Coronary artery (tissue), 2 donors: ENCODE data around the gene CYP2S1.
A peak's percentile ranks its signal among the peaks of the same experiment; 100 is the strongest.

Source experiments
- DNase-seq: peaks from one replicate; pipeline ENCODE4 v3.0.0-alpha.2; 2017; ENCODE audit warnings: low spot score
- H3K27ac ChIP-seq, 2 donors: fragments of 200-600 bp; sonication (generic); one replicate each; pipeline ENCODE4 v1.5.1; 2016 to 2019
- H3K4me3 ChIP-seq: fragments of 200-600 bp; sonication (generic); 2 replicates; pipeline ENCODE4 v1.5.1; 2016; ENCODE audit warnings: mild to moderate bottlenecking, moderate library complexity
- TF ChIP-seq, protein P1 (sequence below): fragments of 200-600 bp; sonication (generic); IDR thresholded peaks from one replicate; pipeline ENCODE4 v1.5.1; 2019; ENCODE audit warnings: antibody characterized with exemption

CYP2S1 gene

GRCh38 chr19:41217741-41218140, 24.7 kb downstream of the CYP2S1 start:
- TF ChIP-seq, protein P1, sequence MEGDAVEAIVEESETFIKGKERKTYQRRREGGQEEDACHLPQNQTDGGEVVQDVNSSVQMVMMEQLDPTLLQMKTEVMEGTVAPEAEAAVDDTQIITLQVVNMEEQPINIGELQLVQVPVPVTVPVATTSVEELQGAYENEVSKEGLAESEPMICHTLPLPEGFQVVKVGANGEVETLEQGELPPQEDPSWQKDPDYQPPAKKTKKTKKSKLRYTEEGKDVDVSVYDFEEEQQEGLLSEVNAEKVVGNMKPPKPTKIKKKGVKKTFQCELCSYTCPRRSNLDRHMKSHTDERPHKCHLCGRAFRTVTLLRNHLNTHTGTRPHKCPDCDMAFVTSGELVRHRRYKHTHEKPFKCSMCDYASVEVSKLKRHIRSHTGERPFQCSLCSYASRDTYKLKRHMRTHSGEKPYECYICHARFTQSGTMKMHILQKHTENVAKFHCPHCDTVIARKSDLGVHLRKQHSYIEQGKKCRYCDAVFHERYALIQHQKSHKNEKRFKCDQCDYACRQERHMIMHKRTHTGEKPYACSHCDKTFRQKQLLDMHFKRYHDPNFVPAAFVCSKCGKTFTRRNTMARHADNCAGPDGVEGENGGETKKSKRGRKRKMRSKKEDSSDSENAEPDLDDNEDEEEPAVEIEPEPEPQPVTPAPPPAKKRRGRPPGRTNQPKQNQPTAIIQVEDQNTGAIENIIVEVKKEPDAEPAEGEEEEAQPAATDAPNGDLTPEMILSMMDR, result no peak
- H3K4me3 ChIP-seq, result no peak overlapping the region
- peak overlapping the region; percentile 90 to 91 for H3K27ac ChIP-seq
- no peak for DNase-seq

- Histone ChIP-seq H3K4me3 (peak overlapping the region; percentile 72), H3K27ac (peak overlapping the region; percentile 90 to 91)
- DNase-seq, result no peak
- TF ChIP-seq, protein P1, result no peak
Observed at GRCh38 chr19:41218249-41218614, 25.2 kb downstream of the CYP2S1 start.

- TF ChIP-seq, protein P1, result no peak
- DNase-seq, result peak; percentile 95
- Histone ChIP-seq H3K27ac (peak within 1 kb of the TSS; percentile 90 to 91), H3K4me3 (peak within 1 kb of the TSS; percentile 72)
Observed at GRCh38 chr19:41218615-41219507, 25.8 kb downstream of the CYP2S1 start, which contains the start of gene AXL. Gene AXL, plus strand, starts transcription at chr19:41219223. Its CDS starts 170 bp downstream, at chr19:41219393.

DNA sequence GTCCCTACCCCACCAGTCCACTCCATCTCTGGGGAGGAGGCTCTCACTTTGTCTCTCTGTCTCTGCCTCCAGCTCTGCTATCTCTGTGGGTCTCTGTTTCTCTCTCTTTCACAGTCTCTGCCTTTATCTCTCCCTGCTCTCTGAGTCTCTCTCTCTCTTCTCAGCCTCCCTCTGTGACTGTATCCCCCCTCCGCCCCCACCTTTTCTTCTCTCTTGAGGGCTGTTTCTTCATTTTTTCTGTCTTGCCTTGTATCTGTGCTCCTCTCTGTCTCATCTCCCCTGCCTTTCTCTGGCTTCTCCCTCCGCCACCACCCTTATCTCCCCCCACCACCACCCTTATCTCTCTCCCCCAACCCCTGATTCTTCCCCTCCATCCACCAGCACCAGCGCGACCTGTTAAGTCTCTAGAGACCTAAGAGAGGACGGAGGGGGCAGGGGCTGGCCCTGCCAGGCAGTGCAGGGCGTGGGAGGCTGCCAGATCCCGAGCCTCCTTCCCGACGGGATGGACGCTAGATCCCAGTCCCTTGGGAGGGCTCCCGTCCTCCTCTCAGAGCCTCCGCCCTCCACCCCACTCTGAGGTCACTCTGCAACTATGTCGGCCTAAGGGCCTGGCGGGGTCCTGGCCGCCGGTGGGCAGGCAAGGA, 27.0 kb downstream of the CYP2S1 start:
- TF ChIP-seq, protein P1, result no peak
- Histone ChIP-seq H3K4me3 (peak overlapping the region; percentile 72), H3K27ac (peak overlapping the region; percentile 90 to 91)
- DNase-seq, result no peak

DNA sequence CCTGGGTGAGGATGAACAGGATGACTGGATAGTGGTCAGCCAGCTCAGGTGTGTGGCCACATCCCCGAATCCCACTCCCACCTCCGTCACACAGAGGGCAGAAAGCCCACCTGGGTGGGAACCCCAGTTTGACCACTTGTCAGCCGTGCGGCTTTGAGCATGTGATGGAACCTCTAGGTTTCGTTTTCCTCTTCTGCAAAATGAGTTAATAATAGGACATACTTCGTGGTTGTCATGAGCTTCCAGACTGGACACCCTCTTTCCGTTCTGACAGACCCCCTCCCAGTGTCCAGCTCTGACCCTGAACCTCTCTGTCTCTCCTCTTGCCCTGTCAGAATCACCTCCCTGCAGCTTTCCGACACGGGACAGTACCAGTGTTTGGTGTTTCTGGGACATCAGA, 27.8 kb downstream of the CYP2S1 start:
- DNase-seq, result no peak
- TF ChIP-seq, protein P1, result no peak
- Histone ChIP-seq H3K4me3 (peak overlapping the region; percentile 72), H3K27ac (peak overlapping the region; percentile 90 to 91)

GRCh38 chr19:41221514-41222205, 28.6 kb downstream of the CYP2S1 start:
- peak overlapping the region; percentile 90 to 91 for H3K27ac ChIP-seq
- H3K4me3 ChIP-seq, result peak overlapping the region; percentile 72
- no peak for DNase-seq
- TF ChIP-seq, protein P1, result no peak
